Neutrophil (primary cell): ENCODE data around the gene CPNE7.

ENCODE experiments used
- H3K27ac ChIP-seq: fragments of 200-600 bp; sonication (generic); 2 replicates; pipeline ENCODE4 v1.5.1; 2016; ENCODE audit warnings: mild to moderate bottlenecking, moderate library complexity
- H3K27me3 ChIP-seq: fragments of 200-600 bp; sonication (generic); 2 replicates; pipeline ENCODE4 v1.6.0; 2016; ENCODE audit warnings: mild to moderate bottlenecking
- H3K36me3 ChIP-seq: fragments of 200-600 bp; sonication (generic); 2 replicates; pipeline ENCODE4 v1.5.1; 2017
- H3K4me1 ChIP-seq, 2 experiments: fragments of 200-600 bp in 1 of 2; sonication (generic) in 1 of 2; 1 replicate in 1 of 2; 2 replicates in 1 of 2; pipeline versions ENCODE4 v1.5.1 to v1.6.1; 2013 to 2016; ENCODE audit warnings: low read depth in 1 of 2, low read length in 1 of 2, mild to moderate bottlenecking in 1 of 2, moderate library complexity in 1 of 2; ENCODE audit not compliant: control insufficient read depth in 1 of 2, insufficient read depth in 1 of 2
- H3K4me3 ChIP-seq, 2 experiments: fragments of 200-600 bp in 1 of 2; sonication (generic) in 1 of 2; 1 replicate in 1 of 2; 2 replicates in 1 of 2; pipeline ENCODE4 v1.5.1; 2013 to 2016; ENCODE audit warnings: low read depth in 1 of 2, low read length in 1 of 2, mild to moderate bottlenecking in 1 of 2, moderate library complexity in 1 of 2
- H3K9me3 ChIP-seq: fragments of 200-600 bp; sonication (generic); 2 replicates; pipeline ENCODE4 v1.5.1; 2016
- CTCF ChIP-seq: fragments of 200-600 bp; sonication (generic); IDR thresholded peaks from 2 replicates; pipeline ENCODE4 v1.5.1; 2016; ENCODE audit warnings: antibody characterized with exemption

CPNE7 gene

GRCh38 chr16:89604764-89605163 lies 29.2 kb downstream of the CPNE7 start:
- TF ChIP-seq CTCF = no peak
- Histone ChIP-seq H3K9me3 (no peaks in the 10 kb centered on the region), H3K27ac (no peak overlapping the region), H3K4me1 (no peaks in the 10 kb centered on the region), H3K27me3 (peaks cover 20% of the 10 kb centered on the region), H3K36me3 (no peaks in the 10 kb centered on the region), H3K4me3 (no peak overlapping the region)

- Histone ChIP-seq H3K9me3 (no peaks in the 10 kb centered on the region), H3K4me1 (no peaks in the 10 kb centered on the region), H3K4me3 (no peak overlapping the region), H3K36me3 (no peaks in the 10 kb centered on the region), H3K27ac (no peak overlapping the region), H3K27me3 (peaks cover 20% of the 10 kb centered on the region)
- TF ChIP-seq CTCF = no peak
Observed at GRCh38 chr16:89605186-89605970, 29.8 kb downstream of the CPNE7 start.

- H3K27me3 ChIP-seq = peaks cover 20% of the 10 kb centered on the region
- no peak for TF ChIP-seq CTCF
- H3K4me3 ChIP-seq = no peak overlapping the region
- no peaks in the 10 kb centered on the region for H3K9me3 ChIP-seq
- no peaks in the 10 kb centered on the region for H3K36me3 ChIP-seq
- no peak overlapping the region for H3K27ac ChIP-seq
- H3K4me1 ChIP-seq = no peaks in the 10 kb centered on the region
Observed at GRCh38 chr16:89606006-89606405, 30.4 kb downstream of the CPNE7 start.

- TF ChIP-seq CTCF = no peak
- H3K27ac ChIP-seq = no peak overlapping the region
- peaks cover 10% of the 10 kb centered on the region for H3K27me3 ChIP-seq
- no peaks in the 10 kb centered on the region for H3K36me3 ChIP-seq
- no peak overlapping the region for H3K4me3 ChIP-seq
- H3K4me1 ChIP-seq = no peaks in the 10 kb centered on the region
- no peaks in the 10 kb centered on the region for H3K9me3 ChIP-seq
Observed at GRCh38 chr16:89607453-89607852, 31.9 kb downstream of the CPNE7 start.

- no peak for TF ChIP-seq CTCF
- Histone ChIP-seq H3K36me3 (no peaks in the 10 kb centered on the region), H3K9me3 (no peaks in the 10 kb centered on the region), H3K27ac (no peak overlapping the region), H3K27me3 (peaks cover 3% of the 10 kb centered on the region), H3K4me1 (no peaks in the 10 kb centered on the region), H3K4me3 (no peak overlapping the region)
Observed at GRCh38 chr16:89607937-89608740, 32.6 kb downstream of the CPNE7 start.
